GM19455 (cell line): ENCODE data around the gene NREP.

Experiments used
- ATAC-seq: cut with Tn5 transposase; IDR thresholded peaks from one replicate; pipeline ENCODE4 v1.9.1; 2021; ENCODE audit not compliant: unreplicated experiment

Gene NREP

GRCh38 chr5:111756581-111757354 lies at the start of gene NREP:
Gene NREP, minus strand, starts transcription at chr5:111757194. Its CDS starts 1,422 bp downstream, at chr5:111755772.
- no peak for ATAC-seq

DNA sequence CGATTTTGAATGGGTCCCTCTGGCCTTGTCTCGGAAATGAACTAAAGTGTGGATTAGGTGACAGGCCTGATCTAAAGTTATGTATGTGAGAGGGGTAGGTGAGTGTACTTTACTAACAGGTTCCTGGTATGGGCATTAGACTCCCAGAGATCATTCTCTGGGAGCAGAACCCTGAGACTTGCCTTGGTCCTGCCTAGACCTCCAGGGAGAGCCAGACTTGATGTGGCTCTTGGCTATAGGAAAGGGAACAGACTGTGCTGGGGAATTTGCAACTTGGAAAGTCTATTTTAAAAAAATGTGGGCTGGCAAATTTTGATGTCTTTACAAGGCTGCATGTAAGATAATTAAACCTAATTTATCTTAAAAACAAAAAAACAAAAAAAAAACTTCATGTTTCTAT lies 49.8 kb upstream of the NREP start:
- ATAC-seq: no peak

DNA sequence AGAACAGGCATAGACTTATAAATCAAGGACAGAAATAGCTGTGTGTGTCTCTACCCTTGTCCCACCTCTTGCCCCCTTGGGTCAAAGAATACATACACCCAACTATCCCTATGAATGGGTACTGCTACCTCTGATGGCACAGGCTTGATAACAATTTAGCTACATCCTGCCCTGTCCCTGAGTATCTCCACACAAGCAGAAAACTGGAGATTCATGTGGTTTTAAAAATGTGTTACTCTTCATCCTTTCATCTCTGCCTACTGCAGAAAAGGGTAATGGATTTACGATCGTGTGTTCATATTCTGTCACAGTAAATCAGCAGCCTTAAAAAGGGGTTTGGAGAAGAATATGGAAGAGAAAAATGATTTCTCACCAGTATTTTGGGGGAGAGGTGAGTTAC lies 49.2 kb upstream of the NREP start:
- no peak for ATAC-seq

DNA sequence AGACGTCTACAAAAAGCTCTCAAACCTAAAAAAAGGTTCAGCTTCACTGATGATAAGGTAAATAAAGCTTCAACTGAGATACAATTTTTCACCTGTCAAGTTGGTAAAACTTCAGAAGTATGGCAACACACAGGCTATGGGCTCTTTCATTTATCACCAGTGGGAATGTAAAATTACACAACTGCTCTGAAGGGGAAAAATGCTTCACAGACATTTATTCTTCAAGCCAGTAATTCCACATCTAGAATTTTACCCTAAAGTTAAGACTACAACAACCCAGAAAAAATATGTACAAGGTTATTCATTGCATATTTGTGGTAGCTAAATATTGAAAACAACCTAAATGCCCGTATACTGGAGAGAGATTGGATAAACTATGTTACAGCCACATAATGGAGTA lies 48.1 kb upstream of the NREP start:
- no peak for ATAC-seq

- ATAC-seq: no peak
Measured at GRCh38 chr5:111800351-111800750, 43.4 kb upstream of the NREP start.

DNA sequence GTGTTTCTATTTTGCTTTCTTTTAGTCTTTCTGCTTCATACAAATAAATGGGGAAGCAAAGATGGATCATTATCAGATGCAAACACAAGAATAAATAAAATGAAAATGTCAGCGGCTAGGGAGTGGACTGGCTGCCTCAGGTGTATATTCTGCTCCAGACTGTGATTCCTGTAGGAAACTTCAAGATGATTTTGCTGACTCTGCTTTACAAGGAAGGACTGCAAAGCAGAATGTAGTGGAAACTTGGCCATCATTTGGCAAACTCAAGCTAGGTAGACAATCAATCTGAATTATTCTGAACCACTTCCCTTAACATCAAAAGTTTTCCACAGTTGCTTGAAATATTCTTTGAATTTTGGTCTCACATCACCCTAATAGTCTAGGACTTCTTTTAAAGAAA lies 38.1 kb upstream of the NREP start:
- no peak for ATAC-seq

- no peak for ATAC-seq
Measured at GRCh38 chr5:111792471-111793058, 35.6 kb upstream of the NREP start.

GRCh38 chr5:111790295-111790694 lies 33.3 kb upstream of the NREP start:
- no peak for ATAC-seq

DNA sequence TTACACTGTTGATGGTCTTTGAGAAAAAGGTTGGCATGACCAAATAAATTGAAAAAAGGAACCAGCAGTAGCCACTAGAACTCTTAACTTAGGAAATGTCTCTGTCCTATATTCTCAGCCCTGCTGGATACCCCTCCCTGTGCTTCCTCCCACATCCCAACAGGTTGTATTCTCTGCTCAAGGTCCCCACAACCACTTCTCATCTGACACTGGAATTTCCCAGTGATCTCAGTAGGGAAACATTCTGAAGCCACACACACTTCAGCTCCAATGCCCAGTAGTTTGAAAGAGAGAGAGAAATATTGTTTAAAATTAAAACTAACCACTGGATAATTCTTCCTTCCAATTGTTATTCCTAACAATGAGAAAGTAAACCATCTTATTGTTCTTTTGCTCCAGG lies 30.0 kb upstream of the NREP start:
- no peak for ATAC-seq

GRCh38 chr5:111784491-111785181 lies 27.6 kb upstream of the NREP start:
- no peak for ATAC-seq

- ATAC-seq: no peak
Measured at GRCh38 chr5:111783537-111783936, 26.5 kb upstream of the NREP start.

GRCh38 chr5:111782216-111782615 lies 25.2 kb upstream of the NREP start:
- ATAC-seq: no peak

DNA sequence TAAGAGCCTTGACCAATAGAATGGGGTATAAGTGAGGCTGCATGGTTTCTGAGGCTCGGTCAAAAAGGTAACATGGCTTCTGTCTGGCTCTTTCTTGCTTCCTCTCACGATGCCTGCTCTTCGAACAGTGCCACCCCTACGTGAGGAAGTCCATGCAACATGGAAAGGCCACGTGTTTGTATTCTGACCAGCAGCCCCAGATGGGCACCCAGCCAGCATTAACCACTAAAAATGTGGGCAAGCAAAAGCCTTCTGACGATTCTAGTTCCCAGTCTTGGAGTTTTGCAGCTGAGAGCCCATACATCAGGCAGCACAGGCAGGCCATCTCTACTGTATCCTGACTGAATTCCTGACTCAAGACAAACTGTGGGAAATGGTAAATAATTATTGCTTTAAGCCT lies 24.2 kb upstream of the NREP start:
- no peak for ATAC-seq

GRCh38 chr5:111779922-111780292 lies 22.9 kb upstream of the NREP start:
- ATAC-seq: no peak

DNA sequence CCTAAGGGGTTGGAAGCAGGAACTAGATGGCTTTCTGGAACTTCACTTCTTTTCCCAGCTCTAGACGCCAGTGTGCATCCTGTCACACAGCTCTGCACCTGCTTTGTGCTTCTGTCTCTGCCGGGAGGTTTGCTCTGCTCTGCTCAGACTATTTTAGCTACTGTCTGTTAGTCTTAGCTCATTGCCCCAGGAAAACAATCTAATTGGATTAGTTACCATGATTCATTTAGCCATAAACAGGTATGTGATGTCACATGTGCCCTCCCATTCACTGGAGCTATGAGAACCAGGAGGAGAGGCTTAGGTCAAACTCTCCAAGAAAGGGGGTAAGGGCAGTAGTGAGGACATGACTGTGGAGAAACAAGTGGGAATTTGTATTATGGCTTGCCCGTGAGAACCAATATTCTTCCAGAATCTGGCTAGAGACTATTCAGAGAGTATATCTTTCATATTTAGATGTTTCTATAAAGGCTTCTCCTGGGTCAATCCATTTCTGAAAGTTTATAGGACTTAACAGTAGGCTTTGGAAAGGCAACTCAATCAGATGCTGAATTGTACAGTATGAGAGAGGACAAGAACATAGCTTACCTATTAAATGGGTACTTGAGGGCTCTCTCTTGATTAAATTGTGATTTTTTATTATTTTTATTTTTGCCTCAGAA lies 22.4 kb upstream of the NREP start:
- ATAC-seq: no peak

- no peak for ATAC-seq
Measured at GRCh38 chr5:111776913-111777781, 20.2 kb upstream of the NREP start.

DNA sequence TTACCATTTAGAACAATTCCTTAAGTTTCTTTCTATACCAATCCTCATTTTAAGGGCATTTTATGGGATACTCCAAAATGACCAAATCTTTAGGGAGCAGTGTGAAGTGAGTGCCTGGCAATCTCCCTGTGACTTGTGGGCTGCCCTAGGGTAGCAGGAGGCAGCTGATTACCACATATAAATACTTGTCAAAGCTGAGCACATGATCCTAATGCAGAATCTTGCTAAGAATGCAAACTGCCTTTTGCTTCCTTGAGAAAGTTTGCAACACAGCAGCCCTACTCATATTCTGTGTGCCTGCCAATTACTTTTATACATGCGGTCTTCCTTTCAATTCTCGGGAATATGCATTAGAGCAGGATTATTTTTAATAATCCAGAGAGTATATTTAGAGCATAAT lies 18.2 kb upstream of the NREP start:
- ATAC-seq: no peak

DNA sequence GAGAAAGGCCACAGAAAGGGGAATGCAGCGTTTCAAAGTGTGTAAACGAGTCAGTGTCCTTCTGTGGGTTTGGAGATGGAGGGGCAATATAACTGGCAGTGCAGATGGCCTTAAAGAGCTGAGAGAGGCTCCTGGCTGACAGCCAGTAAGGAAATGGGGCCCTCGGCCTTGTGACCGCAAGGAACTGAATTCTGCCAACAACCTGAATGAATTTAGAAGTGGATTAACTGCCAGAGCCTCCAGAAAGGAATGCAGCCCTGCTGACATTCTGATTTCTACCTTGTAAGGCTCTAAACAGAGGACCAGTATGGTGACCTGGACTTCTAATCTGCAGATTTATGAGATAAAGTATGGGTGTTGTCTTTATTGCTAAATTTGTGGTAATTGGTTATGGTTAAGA lies 17.5 kb upstream of the NREP start:
- ATAC-seq: no peak

DNA sequence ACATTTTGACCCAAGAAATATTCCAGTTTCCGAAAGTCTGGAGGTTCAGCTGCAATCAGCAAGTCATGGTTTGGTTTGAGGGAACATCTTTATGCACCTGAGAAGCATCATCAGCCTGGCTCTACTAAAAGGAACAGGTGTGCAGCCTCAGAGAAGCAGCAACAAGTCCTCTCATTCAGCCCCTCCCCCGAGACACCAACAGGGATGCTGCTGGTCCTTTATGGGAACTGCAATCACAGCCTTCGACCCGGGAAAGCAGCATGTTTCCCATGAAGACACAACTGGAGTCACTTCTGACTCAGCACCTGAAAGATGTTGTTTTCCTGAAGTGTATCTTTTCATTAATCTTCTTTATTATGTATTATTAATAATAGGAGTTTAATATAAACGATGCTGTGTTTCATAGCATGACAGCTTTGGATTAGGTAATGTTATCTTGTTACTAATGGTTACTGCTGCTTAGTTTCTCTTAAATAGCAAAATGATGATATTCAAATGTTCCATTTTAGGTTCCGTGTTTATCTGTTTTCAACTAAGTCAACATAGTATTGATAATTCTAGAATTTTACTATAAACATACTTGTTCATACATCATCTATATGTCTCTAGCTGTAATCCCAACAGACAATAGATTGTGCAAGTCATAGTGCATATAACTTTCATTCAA lies 15.6 kb upstream of the NREP start:
- no peak for ATAC-seq

DNA sequence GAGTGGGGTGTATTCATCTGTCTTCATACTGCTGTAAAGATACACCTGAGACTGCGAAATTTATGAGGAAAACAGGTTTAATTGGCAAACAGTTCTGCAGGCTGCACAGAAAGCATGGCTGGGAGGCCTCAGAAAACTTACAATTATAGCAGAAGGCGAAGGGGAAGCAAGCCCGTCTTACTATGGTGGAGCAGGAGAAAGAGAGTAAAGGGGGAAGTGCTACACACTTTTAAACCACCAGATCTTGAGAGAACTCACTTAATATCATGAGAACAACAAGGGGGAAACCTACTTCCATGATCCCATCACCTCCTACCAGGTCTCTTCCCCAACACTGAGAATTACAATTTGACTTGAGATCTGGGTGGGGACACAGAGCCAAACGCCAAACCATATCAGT lies 12.5 kb upstream of the NREP start:
- no peak for ATAC-seq
